HepG2 (cell line): ENCODE results near the gene DDX11.
"Not testable (repeated sequence)": the region's sequence is repeated elsewhere in the genome, so short reads cannot be mapped to it uniquely, and the experiment has no call there.

Experiments
- DBP ChIP-seq: sonication (generic); formaldehyde crosslinking; IDR thresholded peaks from 2 replicates; pipeline ENCODE4 v1.4.0; 2020; ENCODE audit warnings: missing genetic modification reagents; ENCODE audit errors: not compliant biosample characterization
- THAP9 ChIP-seq: sonication (generic); formaldehyde crosslinking; IDR thresholded peaks from 2 replicates; pipeline ENCODE4; 2020; ENCODE audit warnings: missing genetic modification reagents, mild to moderate bottlenecking, borderline replicate concordance
- ZNF550 ChIP-seq: sonication (generic); formaldehyde crosslinking; IDR thresholded peaks from 2 replicates; pipeline ENCODE4 v1.4.0; 2020; ENCODE audit warnings: mild to moderate bottlenecking, missing genetic modification reagents, borderline replicate concordance
- TF ChIP-seq, protein P1 (sequence below): sonication (generic); formaldehyde crosslinking; IDR thresholded peaks from 2 replicates; pipeline ENCODE4 v1.5.0; 2020; ENCODE audit warnings: mild to moderate bottlenecking, missing genetic modification reagents, moderate library complexity

DNA sequence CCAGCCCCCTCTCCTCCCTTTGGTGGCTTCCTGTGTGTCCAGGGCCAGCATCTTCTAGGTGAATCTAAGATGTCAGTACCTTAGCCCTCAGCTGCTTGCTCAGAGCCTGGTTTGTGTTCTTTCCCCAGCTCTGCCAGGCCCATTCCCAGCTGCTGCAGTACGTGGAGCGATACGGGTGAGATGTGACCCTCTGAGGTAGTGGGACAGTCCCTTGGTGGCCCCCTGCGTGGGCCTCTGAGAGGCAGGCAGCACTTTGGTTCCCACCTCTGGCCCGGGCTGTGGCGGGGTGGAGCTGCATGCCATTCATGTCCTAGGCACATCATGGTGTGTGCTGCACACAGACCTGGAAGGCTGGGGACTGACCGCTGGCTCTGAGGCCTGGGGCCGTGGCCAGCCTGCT is 19.1 kb downstream of the DDX11 start:
- TF ChIP-seq DBP; THAP9; ZNF550 (CRISPR knock-in tag): not testable (repeated sequence)
- TF ChIP-seq, protein P1, sequence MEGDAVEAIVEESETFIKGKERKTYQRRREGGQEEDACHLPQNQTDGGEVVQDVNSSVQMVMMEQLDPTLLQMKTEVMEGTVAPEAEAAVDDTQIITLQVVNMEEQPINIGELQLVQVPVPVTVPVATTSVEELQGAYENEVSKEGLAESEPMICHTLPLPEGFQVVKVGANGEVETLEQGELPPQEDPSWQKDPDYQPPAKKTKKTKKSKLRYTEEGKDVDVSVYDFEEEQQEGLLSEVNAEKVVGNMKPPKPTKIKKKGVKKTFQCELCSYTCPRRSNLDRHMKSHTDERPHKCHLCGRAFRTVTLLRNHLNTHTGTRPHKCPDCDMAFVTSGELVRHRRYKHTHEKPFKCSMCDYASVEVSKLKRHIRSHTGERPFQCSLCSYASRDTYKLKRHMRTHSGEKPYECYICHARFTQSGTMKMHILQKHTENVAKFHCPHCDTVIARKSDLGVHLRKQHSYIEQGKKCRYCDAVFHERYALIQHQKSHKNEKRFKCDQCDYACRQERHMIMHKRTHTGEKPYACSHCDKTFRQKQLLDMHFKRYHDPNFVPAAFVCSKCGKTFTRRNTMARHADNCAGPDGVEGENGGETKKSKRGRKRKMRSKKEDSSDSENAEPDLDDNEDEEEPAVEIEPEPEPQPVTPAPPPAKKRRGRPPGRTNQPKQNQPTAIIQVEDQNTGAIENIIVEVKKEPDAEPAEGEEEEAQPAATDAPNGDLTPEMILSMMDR (CRISPR knock-in tag): not testable (repeated sequence)
